Breast epithelium (tissue), 4 donors: ENCODE data around the gene TMX3. TPM values are rescaled to one million over a fixed set of nuclear protein-coding genes. Genes with fewer than 3 reads are reported as not detected.

Experiments
- DNase-seq, 2 donors: peaks; one replicate each; pipeline ENCODE4 v3.0.0-alpha.2; 2019; ENCODE audit warnings: low spot score in 2 of 2
- H3K27ac ChIP-seq, 2 donors: fragments of 200-600 bp; sonication (generic) in 1 of 2; one replicate each; pipeline ENCODE4 v1.5.1; 2016 to 2019; ENCODE audit warnings: mild to moderate bottlenecking in 1 of 2
- H3K27me3 ChIP-seq, 2 donors: fragments of 200-600 bp; sonication (generic) in 1 of 2; one replicate each; pipeline versions ENCODE4 v1.5.1 to v1.6.0; 2017 to 2019; ENCODE audit warnings: control low read depth in 1 of 2, mild to moderate bottlenecking in 1 of 2
- H3K36me3 ChIP-seq: fragments of 200-600 bp; one replicate; pipeline ENCODE4 v1.5.1; 2019
- H3K4me1 ChIP-seq, 2 donors: fragments of 200-600 bp; sonication (generic); one replicate each; pipeline ENCODE4 v1.5.1; 2016 to 2019; ENCODE audit warnings: control low read depth in 1 of 2
- H3K4me3 ChIP-seq, 3 donors: fragments of 200-600 bp; sonication (generic); 1 replicate in 2 of 3; 2 replicates in 1 of 3; pipeline ENCODE4 v1.5.1; 2016 to 2019; ENCODE audit warnings: mild to moderate bottlenecking in 3 of 3, moderate library complexity in 2 of 3
- H3K9me3 ChIP-seq, 2 donors: fragments of 200-600 bp; sonication (generic) in 1 of 2; one replicate each; pipeline ENCODE4 v1.5.1; 2016 to 2019; ENCODE audit warnings: control low read depth in 1 of 2
- POLR2A ChIP-seq: fragments of 450-650 bp; IDR thresholded peaks from one replicate; pipeline ENCODE4 v1.6.1; 2016; ENCODE audit warnings: antibody characterized with exemption, mild to moderate bottlenecking, moderate library complexity
- POLR2AphosphoS5 ChIP-seq, 3 donors: sonication (generic); formaldehyde crosslinking; IDR thresholded peaks; one replicate each; pipeline ENCODE4 v1.6.1; 2017; ENCODE audit warnings: antibody characterized with exemption in 3 of 3
- intact Hi-C: fragments of 100-400 bp; cut with DNase I; formaldehyde crosslinking; loops from one replicate; pipeline ENCODE4 v1.15.1; 2023; ENCODE audit warnings: low total_unique reads
- total RNA-seq, 3 donors: library from RNA; depleted of rRNA; stranded (reverse); fragments of >200 nt; gene quantifications; one replicate each; pipeline ENCODE4 v1.1.0, GENCODE V29; 2016
- TF ChIP-seq, protein P1 (sequence below), 3 donors: fragments of 450-650 bp; IDR thresholded peaks; one replicate each; pipeline ENCODE4 v1.5.1; 2016 to 2017; ENCODE audit warnings: antibody characterized with exemption in 3 of 3, mild to moderate bottlenecking in 3 of 3, moderate library complexity in 3 of 3

Gene TMX3
- total RNA-seq, 3 donors from 2014 or later, result 41.0 to 55.3 (median 41.3) TPM

DNA sequence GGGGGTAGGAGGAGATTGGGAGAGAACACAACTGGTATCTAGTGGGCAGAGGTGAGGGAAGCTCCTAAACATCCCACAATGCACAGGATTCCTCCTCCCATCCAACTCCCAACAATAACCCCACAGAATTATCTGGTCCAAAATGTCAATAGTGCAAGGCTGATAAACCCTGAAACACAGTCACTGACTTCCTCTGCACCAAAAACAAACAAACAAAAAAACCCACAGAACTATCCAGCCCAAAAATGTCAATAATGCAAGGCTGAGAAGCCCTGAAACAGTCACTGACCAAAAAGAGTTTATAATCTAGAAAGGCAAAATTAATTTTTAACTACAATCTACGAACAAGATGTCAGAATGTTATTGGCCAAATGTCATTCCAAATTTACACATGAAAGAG, 9.8 kb downstream of the TMX3 start:
- Histone ChIP-seq H3K4me3 (no peak overlapping the region), H3K27me3 (no peaks in the 10 kb centered on the region), H3K4me1 (no peaks in the 10 kb centered on the region), H3K27ac (no peak overlapping the region), H3K36me3 (peaks cover 4% of the 10 kb centered on the region), H3K9me3 (no peaks in the 10 kb centered on the region)
- no peak for DNase-seq
- intact Hi-C loops, result no loop called here
- TF ChIP-seq POLR2AphosphoS5 (IDR thresholded peaks at IDR 0.05), result no peak
- TF ChIP-seq POLR2A, result no peak
- TF ChIP-seq, protein P1, sequence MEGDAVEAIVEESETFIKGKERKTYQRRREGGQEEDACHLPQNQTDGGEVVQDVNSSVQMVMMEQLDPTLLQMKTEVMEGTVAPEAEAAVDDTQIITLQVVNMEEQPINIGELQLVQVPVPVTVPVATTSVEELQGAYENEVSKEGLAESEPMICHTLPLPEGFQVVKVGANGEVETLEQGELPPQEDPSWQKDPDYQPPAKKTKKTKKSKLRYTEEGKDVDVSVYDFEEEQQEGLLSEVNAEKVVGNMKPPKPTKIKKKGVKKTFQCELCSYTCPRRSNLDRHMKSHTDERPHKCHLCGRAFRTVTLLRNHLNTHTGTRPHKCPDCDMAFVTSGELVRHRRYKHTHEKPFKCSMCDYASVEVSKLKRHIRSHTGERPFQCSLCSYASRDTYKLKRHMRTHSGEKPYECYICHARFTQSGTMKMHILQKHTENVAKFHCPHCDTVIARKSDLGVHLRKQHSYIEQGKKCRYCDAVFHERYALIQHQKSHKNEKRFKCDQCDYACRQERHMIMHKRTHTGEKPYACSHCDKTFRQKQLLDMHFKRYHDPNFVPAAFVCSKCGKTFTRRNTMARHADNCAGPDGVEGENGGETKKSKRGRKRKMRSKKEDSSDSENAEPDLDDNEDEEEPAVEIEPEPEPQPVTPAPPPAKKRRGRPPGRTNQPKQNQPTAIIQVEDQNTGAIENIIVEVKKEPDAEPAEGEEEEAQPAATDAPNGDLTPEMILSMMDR (IDR thresholded peaks at IDR 0.05), result no peak

DNA sequence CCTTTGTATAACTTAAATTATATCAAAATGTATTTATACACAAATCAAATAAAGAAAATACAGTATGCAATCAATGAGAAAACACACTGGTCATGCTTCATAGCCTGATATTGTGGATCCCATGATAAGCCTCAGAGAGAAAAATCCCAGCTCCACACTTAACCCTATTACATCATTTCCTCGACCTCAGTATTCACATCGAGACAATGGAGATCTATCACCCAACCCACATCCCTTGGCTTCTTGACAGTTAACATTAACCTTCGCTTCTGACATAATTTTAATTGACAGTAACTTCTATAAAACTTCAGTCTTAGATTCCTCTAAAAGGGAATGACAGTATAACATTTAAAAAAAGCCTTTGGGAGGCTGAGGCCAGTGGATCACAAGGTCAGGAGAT, 11.6 kb downstream of the TMX3 start:
- H3K36me3 ChIP-seq, result peaks cover 4% of the 10 kb centered on the region
- no peak overlapping the region for H3K27ac ChIP-seq
- no peak for DNase-seq
- TF ChIP-seq POLR2A (no peak), POLR2AphosphoS5 (IDR thresholded peaks at IDR 0.05) (no peak)
- TF ChIP-seq, protein P1 (IDR thresholded peaks at IDR 0.05), result no peak
- no peak overlapping the region for H3K4me3 ChIP-seq
- intact Hi-C loops, result no loop called here
- H3K9me3 ChIP-seq, result no peaks in the 10 kb centered on the region
- no peaks in the 10 kb centered on the region for H3K4me1 ChIP-seq
- H3K27me3 ChIP-seq, result no peaks in the 10 kb centered on the region

DNA sequence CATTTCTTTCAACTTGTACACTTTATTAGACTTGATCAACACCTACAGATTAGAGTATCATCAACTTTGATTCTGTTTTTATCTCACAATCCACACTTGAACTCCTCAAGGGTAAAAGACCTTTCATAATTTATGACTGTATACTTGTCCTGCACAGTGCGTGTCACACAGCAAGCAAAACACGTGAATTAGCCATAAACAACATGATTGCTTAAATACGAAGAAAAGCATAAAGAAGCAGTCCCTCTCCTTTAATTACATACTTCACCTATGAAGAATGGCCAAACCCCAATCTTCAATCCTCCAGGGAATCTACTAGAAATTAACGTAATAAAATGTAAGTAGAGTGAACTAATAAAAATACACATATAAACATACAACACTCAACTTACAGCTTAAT, 13.6 kb downstream of the TMX3 start:
- no peaks in the 10 kb centered on the region for H3K27me3 ChIP-seq
- H3K4me1 ChIP-seq, result no peaks in the 10 kb centered on the region
- no peak overlapping the region for H3K27ac ChIP-seq
- H3K9me3 ChIP-seq, result no peaks in the 10 kb centered on the region
- H3K4me3 ChIP-seq, result no peak overlapping the region
- DNase-seq, result no peak
- TF ChIP-seq, protein P1 (IDR thresholded peaks at IDR 0.05), result no peak
- TF ChIP-seq POLR2AphosphoS5 (IDR thresholded peaks at IDR 0.05), result no peak
- TF ChIP-seq POLR2A, result no peak
- intact Hi-C loops, result no loop called here
- peaks cover 7% of the 10 kb centered on the region for H3K36me3 ChIP-seq

DNA sequence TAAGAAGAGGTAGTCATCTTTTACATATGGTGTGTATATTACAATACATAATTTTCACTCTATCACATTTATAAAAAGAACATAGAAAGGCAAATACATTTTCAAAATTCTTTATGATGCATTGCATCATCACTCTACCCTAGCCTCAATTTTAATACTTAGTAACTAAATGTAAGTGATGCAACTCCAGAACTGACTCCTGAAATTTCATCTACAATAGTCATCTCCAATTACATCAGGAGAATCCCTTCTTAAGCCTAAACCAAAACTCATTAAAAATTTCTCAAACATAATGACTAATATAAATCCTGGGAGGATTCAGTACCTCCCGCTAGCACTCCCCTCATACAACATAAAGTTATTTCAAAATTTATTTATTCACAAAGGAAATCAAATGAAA, 15.9 kb downstream of the TMX3 start:
- TF ChIP-seq, protein P1 (IDR thresholded peaks at IDR 0.05), result no peak
- TF ChIP-seq POLR2A, result no peak
- TF ChIP-seq POLR2AphosphoS5 (IDR thresholded peaks at IDR 0.05), result no peak
- Histone ChIP-seq H3K9me3 (no peaks in the 10 kb centered on the region), H3K27me3 (no peaks in the 10 kb centered on the region), H3K4me1 (no peaks in the 10 kb centered on the region), H3K4me3 (no peak overlapping the region), H3K36me3 (peaks cover 7% of the 10 kb centered on the region), H3K27ac (no peak overlapping the region)
- intact Hi-C loops, result no loop called here
- no peak for DNase-seq

DNA sequence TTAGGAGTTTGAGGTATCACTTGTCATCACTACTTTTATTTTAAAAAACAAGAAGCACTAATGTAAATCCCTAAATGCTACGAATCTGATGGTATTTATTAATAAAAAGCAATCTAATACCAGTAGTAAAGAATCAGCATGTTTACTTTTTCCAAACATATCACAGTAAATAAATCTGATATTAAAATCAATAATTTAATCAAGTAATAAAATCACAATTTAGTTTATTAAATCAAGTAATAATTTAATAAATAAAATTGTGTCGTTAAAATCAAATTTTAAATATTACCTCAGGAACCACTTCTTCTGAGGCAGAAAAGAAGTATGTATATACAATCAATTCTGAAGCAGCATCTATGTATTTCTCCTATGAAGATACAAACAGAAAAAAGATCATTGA, 18.0 kb downstream of the TMX3 start:
- no peaks in the 10 kb centered on the region for H3K27me3 ChIP-seq

More for the DNA sequence above, 18.0 kb downstream of the TMX3 start:
- no peaks in the 10 kb centered on the region for H3K4me1 ChIP-seq
- H3K4me3 ChIP-seq, result no peak overlapping the region
- no peak for DNase-seq
- no peak overlapping the region for H3K27ac ChIP-seq
- H3K36me3 ChIP-seq, result peaks cover 7% of the 10 kb centered on the region
- no peaks in the 10 kb centered on the region for H3K9me3 ChIP-seq
- TF ChIP-seq POLR2AphosphoS5 (IDR thresholded peaks at IDR 0.05) (no peak), POLR2A (no peak)
- TF ChIP-seq, protein P1 (IDR thresholded peaks at IDR 0.05), result no peak
- intact Hi-C loops, result no loop called here
